COLO668 (cell line): ENCODE measurements around the gene FAM174B.

Experiments used
- DNase-seq: peaks from one replicate; lab custom pipeline; 2025; ENCODE audit not compliant: unreplicated experiment; lab: John Stamatoyannopoulos, UW

FAM174B gene

GRCh38 chr15:92643849-92644815 is 11.4 kb downstream of the FAM174B start:
- no peak for DNase-seq

DNA sequence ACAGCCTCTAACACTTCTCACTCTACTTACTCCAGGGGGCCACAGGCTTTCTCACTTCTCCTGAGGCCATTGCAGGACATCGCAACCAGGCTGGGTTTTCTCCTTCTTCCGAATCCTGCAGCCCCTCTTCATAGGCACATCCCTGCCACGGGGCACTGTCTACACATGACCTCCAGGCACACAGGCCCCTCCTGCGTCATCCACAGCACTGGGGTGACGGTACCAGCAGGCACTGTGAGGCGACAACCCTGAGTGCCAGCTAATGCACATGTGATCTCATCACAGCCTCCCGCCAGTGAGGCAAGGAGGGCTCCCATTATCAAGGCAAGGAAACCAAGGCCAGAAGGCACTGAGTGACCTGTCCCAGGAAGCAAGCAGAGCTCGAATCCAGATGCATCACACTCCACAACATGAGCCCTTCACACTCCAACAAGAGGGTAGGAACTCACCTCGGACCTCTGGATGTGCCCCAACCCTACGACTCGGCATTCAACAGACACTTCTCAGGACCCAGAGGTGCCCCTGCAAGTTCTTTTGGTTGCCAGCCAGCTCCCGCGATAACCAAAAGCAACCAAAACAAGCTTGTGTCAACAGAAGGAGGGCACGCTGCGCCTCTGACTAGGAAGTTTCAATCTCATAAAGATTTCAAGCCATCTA is 16.7 kb downstream of the FAM174B start:
- peak; percentile 76 for DNase-seq

GRCh38 chr15:92638291-92638708 is 17.3 kb downstream of the FAM174B start:
- peak; percentile 84 for DNase-seq

- DNase-seq = peak; percentile 22
These were observed 17.9 kb downstream of the FAM174B start for GRCh38 chr15:92637626-92638025.

DNA sequence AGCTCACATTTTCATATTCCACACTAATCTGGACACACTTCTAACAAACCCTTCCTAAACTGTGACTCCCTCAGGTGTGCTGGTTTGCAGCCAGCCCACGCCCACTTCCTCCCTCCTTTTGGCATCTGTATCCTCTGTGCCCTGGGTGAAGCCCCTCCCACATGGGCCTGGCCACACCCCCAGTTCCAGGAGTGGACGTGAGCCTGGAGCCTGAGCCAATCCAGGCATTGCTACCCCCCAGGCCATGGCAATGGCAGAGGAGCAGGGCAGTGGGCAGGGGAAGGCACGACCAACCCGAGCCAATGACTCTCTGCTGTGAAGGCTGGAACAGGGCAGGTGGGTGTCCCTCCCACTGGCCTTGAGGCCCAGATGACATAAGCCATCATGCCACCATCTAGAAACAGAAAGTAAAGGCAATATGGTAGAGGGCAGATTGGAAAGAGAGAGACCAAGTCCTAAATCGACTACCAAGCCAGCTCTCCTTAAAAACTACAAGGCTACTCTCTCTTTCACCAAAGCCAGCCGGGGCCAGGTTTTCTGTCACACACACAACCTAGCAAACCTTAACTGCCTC is 18.6 kb downstream of the FAM174B start:
- DNase-seq = peak; percentile 77

DNA sequence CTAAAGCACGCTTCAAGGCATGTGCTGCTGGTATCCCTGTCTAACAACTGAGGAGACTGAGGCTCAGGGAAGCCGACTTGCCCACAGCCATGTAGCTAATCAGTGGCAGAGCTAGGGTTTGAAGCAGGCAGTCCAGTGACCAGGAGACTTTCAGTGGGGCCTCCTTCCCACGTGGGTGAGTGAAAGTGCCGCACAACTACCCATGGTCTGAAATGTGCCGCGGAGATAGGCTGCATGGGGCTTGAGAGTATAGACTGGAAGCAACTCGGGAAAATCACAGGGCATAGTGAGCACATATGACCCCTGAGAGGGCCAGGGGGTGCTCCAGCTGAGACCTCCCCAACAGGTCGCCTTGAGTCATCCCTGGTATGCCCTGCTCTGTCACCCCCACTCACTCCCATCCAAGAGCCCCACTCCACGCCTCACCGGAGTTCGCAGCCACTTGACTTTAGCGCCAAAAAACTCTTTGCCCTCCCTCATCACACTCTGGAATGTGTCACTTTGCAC is 19.1 kb downstream of the FAM174B start:
- DNase-seq = no peak

DNA sequence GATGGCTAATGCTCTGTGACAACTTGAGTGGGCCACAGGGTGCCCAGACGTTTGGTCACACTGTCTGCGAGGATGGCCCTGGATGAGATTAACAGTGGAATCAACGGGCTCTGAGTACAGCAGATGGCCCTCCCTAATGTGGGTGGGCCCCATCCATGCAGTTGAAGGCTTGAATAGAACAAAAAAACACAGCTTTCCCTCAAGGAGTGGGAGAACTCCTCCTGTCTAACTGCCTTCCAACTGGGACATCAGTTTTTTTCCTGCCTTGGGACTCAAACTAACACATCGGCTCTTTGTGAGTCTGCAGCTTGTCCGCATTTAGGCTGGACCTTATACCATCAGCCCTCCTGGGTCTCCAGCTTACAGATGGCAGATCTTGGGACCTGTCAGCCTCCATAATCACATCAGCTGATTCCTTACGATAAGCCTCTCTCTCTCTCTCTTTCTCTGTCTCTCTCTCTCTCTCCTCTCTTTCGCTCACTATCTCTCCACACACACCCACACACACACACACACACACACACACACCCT is 20.8 kb downstream of the FAM174B start:
- no peak for DNase-seq

- DNase-seq = no peak
These were observed 21.5 kb downstream of the FAM174B start for GRCh38 chr15:92634060-92634459.

DNA sequence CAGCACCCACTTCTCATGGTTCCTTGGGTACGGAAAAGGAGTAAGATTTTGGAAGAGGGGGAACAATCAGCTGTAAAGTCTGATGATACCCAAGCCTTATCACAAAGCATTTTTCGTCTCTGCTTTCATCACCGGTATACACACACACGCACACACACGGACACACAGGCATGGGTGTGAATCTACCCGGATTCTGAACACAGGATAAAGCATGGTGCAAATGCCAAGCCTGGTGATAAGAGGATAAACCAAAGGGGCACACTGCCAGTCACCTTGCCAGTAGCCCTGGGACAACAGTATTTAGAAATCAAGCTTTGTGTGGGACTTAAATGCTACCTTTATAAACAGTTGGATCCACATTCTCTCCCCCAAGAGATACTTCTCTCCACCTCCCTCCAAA is 22.2 kb downstream of the FAM174B start:
- no peak for DNase-seq

- no peak for DNase-seq
These were observed 22.6 kb downstream of the FAM174B start for GRCh38 chr15:92633001-92633400.

GRCh38 chr15:92631721-92632120 is 23.9 kb downstream of the FAM174B start:
- no peak for DNase-seq

DNA sequence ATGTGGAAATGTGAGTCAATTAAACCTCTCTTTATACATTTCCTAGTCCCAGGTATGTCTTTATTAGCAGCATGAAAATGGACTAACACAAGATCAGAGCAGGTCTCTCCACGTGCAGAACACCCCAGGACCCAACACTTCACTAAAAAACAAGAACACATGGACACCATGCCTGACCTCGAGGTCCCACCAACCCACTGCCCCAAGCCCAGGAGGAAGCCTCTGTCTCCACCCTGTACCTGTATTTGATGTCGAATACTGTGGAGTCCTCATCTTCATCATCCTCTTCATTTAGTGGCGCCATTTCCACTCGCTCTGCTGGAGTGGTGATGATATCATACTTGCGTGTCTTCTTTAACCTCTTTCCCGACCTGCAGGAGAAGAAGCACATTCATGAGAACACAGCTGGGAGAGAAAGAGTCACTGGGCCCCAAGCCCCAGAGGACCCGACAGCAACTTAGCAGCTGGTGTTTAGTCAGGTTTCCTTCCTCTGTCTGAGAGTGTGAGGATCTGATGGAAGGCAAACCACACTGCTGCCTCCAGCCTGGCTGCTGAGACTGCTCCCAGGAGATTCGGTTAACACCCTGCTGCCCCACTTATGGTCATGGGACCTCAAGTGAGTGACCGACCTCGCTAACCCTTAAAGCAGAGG is 25.5 kb downstream of the FAM174B start:
- DNase-seq = no peak

- DNase-seq = no peak
These were observed 26.1 kb downstream of the FAM174B start for GRCh38 chr15:92629276-92629974.

- no peak for DNase-seq
These were observed 28.6 kb downstream of the FAM174B start for GRCh38 chr15:92627014-92627413.

DNA sequence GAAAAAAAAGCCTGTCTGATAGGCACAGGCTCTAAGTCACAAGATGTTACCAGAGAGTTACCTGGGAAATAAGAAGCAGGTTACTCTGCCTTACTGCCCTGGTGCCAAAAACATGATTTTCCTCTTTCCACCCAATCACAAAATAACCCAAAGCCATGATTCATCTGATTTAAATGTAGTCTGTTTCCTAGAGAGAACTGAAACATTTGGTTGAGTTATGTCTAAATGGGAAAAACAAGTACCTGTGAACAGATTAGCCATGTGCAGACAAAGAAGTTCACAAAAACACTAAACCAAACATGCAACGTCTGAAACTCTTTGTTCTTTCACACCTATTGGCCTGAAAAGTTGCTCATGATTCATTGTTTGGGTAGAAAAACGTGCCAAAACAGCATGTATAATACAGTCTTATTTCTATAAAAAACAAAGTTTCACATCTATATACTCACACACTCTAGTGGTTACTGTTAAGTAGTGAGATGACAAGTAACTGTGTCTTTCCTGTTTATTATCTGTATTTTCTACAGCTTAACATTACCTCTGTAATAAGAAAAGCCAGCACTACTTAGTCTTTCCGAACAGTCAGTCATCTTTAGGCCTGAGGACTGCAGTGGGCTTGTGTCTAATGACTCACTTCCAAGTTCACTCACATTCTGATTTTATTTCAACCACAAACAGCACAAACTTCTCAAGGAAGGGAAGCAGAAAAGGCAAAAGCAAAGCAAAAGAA is 30.2 kb downstream of the FAM174B start:
- DNase-seq = no peak

DNA sequence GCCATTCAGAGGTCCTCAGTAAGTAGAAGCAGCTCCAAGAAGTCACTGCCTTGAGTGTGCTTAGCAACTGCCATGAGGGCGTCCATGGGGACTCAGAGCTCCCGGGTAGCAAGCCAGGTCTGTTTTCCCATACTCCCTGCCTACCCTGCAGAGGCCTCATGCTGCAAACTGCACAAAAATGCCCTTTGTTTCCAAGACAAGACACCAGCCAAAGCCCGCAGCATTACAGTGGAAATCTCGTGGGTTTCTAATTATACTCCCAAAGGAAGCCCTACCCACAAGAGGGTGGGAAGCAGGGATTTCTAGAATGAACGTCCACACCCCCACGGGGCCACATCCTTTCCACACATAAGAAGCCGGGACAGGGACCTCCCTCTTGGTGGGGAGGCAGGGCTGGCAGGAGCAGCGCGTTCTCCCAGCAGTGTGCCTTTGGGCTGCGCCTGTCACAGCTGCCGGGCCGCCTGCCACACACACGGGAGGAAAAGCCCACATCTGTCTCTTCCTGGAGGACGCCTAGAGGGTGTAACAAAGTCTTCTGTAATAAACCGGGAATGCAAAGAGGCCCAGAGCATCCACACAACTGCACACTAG is 31.1 kb downstream of the FAM174B start:
- peak; percentile 53 for DNase-seq

GRCh38 chr15:92623435-92623834 is 32.1 kb downstream of the FAM174B start:
- peak; percentile 90 for DNase-seq

- no peak for DNase-seq
These were observed 33.5 kb downstream of the FAM174B start for GRCh38 chr15:92621972-92622533.

- no peak for DNase-seq
These were observed 34.6 kb downstream of the FAM174B start for GRCh38 chr15:92620991-92621390.
